ENCODE data around the gene NKX1-2.
"Not testable (repeated sequence)": the region's sequence is repeated elsewhere in the genome, so short reads cannot be mapped to it uniquely, and the experiment has no call there.

Gene NKX1-2

GRCh38 chr10:124436191-124436638 is 13.6 kb downstream of the NKX1-2 start:
- no peak overlapping the region for H3K4me3 ChIP-seq (ENCODE audit: low read length)
- DNase-seq (ENCODE audit: low read depth) = no peak
- no peak for TF ChIP-seq CTCF (conservative IDR thresholded peaks at IDR 0.05; ENCODE audit: low read length)

GRCh38 chr10:124435683-124436082 is 14.2 kb downstream of the NKX1-2 start:
- not testable (repeated sequence) for DNase-seq (ENCODE audit: low read depth); H3K4me3 ChIP-seq (ENCODE audit: low read length)

- TF ChIP-seq CTCF (conservative IDR thresholded peaks at IDR 0.05; ENCODE audit: low read length) = no peak
- DNase-seq (ENCODE audit: low read depth) = no peak
- no peak overlapping the region for H3K4me3 ChIP-seq (ENCODE audit: low read length)
These were observed 16.4 kb downstream of the NKX1-2 start for GRCh38 chr10:124433461-124433860.

- DNase-seq (ENCODE audit: low read depth) = no peak
- no peak overlapping the region for H3K4me3 ChIP-seq (ENCODE audit: low read length)
- no peak for TF ChIP-seq CTCF (conservative IDR thresholded peaks at IDR 0.05; ENCODE audit: low read length)
These were observed 19.8 kb downstream of the NKX1-2 start for GRCh38 chr10:124430077-124430476.

GRCh38 chr10:124429576-124429975 is 20.3 kb downstream of the NKX1-2 start:
- no peak overlapping the region for H3K4me3 ChIP-seq (ENCODE audit: low read length)
- no peak for TF ChIP-seq CTCF (conservative IDR thresholded peaks at IDR 0.05; ENCODE audit: low read length)
- no peak for DNase-seq (ENCODE audit: low read depth)

GRCh38 chr10:124428207-124428777 is 21.5 kb downstream of the NKX1-2 start:
- H3K4me3 ChIP-seq (ENCODE audit: low read length) = no peak overlapping the region
- no peak for TF ChIP-seq CTCF (conservative IDR thresholded peaks at IDR 0.05; ENCODE audit: low read length)
- no peak for DNase-seq (ENCODE audit: low read depth)

GRCh38 chr10:124425227-124425962 is 24.4 kb downstream of the NKX1-2 start:
- no peak for TF ChIP-seq CTCF (conservative IDR thresholded peaks at IDR 0.05; ENCODE audit: low read length)
- DNase-seq (ENCODE audit: low read depth) = no peak
- no peak overlapping the region for H3K4me3 ChIP-seq (ENCODE audit: low read length)

Measured in AG10803 (cell line).